ENCODE data around the gene GPC5.

DNA sequence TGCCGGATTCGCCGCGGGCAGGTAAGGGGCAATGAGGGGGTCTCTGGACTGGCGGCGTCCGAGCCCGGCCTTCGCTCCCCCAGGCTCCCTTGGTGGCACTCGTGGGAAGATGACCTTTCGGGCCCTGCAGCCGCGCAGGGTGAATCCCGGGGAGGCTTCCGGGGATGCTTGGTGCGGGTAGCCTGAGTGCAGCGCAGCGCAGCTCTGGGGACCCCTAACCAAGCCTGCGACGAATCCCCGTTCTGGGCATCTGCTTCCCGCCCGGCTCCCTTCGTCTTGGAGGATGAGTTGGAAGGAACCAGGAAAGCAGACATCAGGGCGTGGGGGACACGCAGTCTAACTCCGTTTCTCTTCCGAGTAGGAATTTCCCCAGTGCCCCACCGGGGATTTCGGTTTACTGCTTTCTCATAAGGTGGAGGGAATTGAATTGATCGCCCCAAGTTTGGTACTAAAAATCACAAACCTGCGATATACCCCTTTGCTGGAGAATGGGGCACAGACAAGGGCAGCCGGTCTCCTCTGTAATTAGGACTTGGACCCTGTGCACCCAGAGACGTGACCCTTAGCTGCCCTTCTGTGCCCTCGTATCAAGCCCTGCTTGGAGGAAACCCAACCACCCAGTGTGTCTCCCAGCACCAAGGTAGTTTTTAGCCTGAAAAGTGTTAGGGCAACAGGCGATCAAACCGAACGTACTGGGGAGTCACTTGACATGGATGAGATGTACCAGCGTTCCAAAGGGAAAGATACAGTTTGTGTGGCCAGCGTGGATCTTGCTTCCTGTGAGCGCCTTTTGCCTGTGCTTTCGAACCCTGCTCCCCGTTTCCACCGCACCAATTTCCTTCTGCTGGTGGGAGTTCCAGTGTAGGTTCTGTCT is 1.0 kb downstream of the GPC5 start:
- no peak for TF ChIP-seq POLR2A (IDR thresholded peaks at IDR 0.05)
- TF ChIP-seq, protein P1, sequence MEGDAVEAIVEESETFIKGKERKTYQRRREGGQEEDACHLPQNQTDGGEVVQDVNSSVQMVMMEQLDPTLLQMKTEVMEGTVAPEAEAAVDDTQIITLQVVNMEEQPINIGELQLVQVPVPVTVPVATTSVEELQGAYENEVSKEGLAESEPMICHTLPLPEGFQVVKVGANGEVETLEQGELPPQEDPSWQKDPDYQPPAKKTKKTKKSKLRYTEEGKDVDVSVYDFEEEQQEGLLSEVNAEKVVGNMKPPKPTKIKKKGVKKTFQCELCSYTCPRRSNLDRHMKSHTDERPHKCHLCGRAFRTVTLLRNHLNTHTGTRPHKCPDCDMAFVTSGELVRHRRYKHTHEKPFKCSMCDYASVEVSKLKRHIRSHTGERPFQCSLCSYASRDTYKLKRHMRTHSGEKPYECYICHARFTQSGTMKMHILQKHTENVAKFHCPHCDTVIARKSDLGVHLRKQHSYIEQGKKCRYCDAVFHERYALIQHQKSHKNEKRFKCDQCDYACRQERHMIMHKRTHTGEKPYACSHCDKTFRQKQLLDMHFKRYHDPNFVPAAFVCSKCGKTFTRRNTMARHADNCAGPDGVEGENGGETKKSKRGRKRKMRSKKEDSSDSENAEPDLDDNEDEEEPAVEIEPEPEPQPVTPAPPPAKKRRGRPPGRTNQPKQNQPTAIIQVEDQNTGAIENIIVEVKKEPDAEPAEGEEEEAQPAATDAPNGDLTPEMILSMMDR (IDR thresholded peaks at IDR 0.05 in 4 of 5, conservative IDR thresholded peaks at IDR 0.05 in 1 of 5): no peak

Data from gastrocnemius medialis (tissue), 4 donors.